HepG2 (cell line): ENCODE results near the gene TK2. TPM values are rescaled to one million over a fixed set of nuclear protein-coding genes. Genes with fewer than 3 reads are reported as not detected.

Experiments used
- ATAC-seq: fragments of 200-7000 bp; cut with Tn5 transposase; 3 replicates; pipeline ENCODE4 v1.9.1; 2020; ENCODE audit warnings: mild to moderate bottlenecking, moderate library complexity
- BruUV-seq: library from RNA; stranded (reverse); fragments of 400-500 nt; replicated peaks from 2 replicates; lab custom pipeline; 2021; lab: Mats Ljungman, UMichigan
- CTCF ChIA-PET: fragments of 300-600 bp; formaldehyde crosslinking; extraction: SDS; loops from one replicate; lab custom pipeline; 2021; ENCODE audit warnings: low total read pairs, inconsistent platforms, low intra/inter-chr PET ratio; lab: Yijun Ruan, JAX
- POLR2A ChIA-PET: fragments of 350-600 bp; sonication (Branson Sonifier 250); formaldehyde crosslinking; loops from one replicate; lab custom pipeline; 2020; ENCODE audit warnings: antibody characterized with exemption, inconsistent platforms; lab: Yijun Ruan, JAX
- DNase-seq: peaks from one replicate; pipeline ENCODE4 v3.0.0-alpha.2; 2015; ENCODE audit warnings: low spot score
- FAIRE-seq: peaks from 3 replicates; lab custom pipeline; 2011; peaks lifted over from hg19 to GRCh38; lab: Jason Lieb, UNC
- H2AFZ ChIP-seq: one replicate; pipeline ENCODE4 v1.6.1; 2011; ENCODE audit warnings: low read length, inconsistent platforms
- H3K27ac ChIP-seq: fragments of 300-600 bp; 3 replicates; pipeline ENCODE4 v1.8.0; 2011; ENCODE audit warnings: mixed run types, mild to moderate bottlenecking, mixed read lengths, low read length, inconsistent platforms; ENCODE audit not compliant: insufficient read depth; ENCODE audit errors: extremely low read length
- H3K27me3 ChIP-seq, 2 experiments: fragments of 200-600 bp in 1 of 2; 2 replicates in 1 of 2; 3 replicates in 1 of 2; pipeline versions ENCODE4 v1.6.0 to v1.8.0; 2011; ENCODE audit warnings: low read length in 2 of 2, mild to moderate bottlenecking in 2 of 2, moderate library complexity in 2 of 2, inconsistent platforms in 1 of 2; ENCODE audit not compliant: insufficient read depth in 2 of 2, control insufficient read depth in 1 of 2
- H3K36me3 ChIP-seq, 2 experiments: fragments of 200-600 bp in 1 of 2; replicated peaks in 1 of 2; 2 replicates in 1 of 2; 3 replicates in 1 of 2; pipeline versions ENCODE4 v1.5.1 to v1.8.0; 2011; ENCODE audit warnings: low read length in 2 of 2, inconsistent platforms in 1 of 2; ENCODE audit not compliant: insufficient read depth in 2 of 2, control insufficient read depth in 1 of 2
- H3K4me1 ChIP-seq: 2 replicates; pipeline ENCODE4 v1.5.1; 2012; ENCODE audit warnings: low read length, inconsistent platforms; ENCODE audit not compliant: insufficient read depth
- H3K4me2 ChIP-seq: 2 replicates; pipeline ENCODE4 v1.6.0; 2011; ENCODE audit warnings: low read depth, low read length, inconsistent platforms
- H3K4me3 ChIP-seq, 3 experiments: fragments of 200-600 bp in 1 of 3; sonication (generic), shearing (Covaris generic) in 1 of 3; replicated peaks in 1 of 3; 2 replicates each; pipeline ENCODE4 v1.5.1; 2011 to 2016; ENCODE audit warnings: low read length in 3 of 3, inconsistent platforms in 2 of 3, low read depth in 2 of 3, mild to moderate bottlenecking in 2 of 3, control low read depth in 1 of 3, mixed read lengths in 1 of 3; ENCODE audit not compliant: insufficient read depth in 1 of 3
- H3K79me2 ChIP-seq: one replicate; pipeline ENCODE4 v1.6.1; 2011; ENCODE audit warnings: low read length, inconsistent platforms; ENCODE audit not compliant: insufficient read depth
- H3K9ac ChIP-seq: 2 replicates; pipeline ENCODE4 v1.6.0; 2011; ENCODE audit warnings: mild to moderate bottlenecking, low read depth, low read length, inconsistent platforms; ENCODE audit not compliant: insufficient read depth
- H3K9me3 ChIP-seq: 2 replicates; pipeline ENCODE4 v1.5.1; 2012; ENCODE audit warnings: mild to moderate bottlenecking, low read length
- H4K20me1 ChIP-seq: 2 replicates; pipeline ENCODE4 v1.6.0; 2011; ENCODE audit warnings: inconsistent platforms, mild to moderate bottlenecking, low read length, moderate library complexity; ENCODE audit not compliant: insufficient read depth
- AKNA ChIP-seq: sonication (generic); formaldehyde crosslinking; IDR thresholded peaks from 2 replicates; pipeline ENCODE4 v1.4.0; 2020; ENCODE audit warnings: missing genetic modification reagents, borderline replicate concordance
- ATF7 ChIP-seq, 2 experiments: fragments of 450-650 bp in 1 of 2; sonication (generic) in 1 of 2; formaldehyde crosslinking in 1 of 2; IDR thresholded peaks; 2 replicates each; pipeline versions ENCODE4 v1.4.0 to v1.6.1; 2016 to 2020; ENCODE audit warnings: antibody characterized with exemption in 1 of 2, mild to moderate bottlenecking in 1 of 2, missing genetic modification reagents in 1 of 2
- BORCS8-MEF2B ChIP-seq: sonication (generic); formaldehyde crosslinking; IDR thresholded peaks from 2 replicates; pipeline ENCODE4 v1.8.0; 2022; ENCODE audit warnings: mild to moderate bottlenecking, missing genetic modification reagents
- E2F1 ChIP-seq: sonication (generic); formaldehyde crosslinking; IDR thresholded peaks from 2 replicates; pipeline ENCODE4 v1.5.0; 2020; ENCODE audit warnings: missing genetic modification reagents
- GATA4 ChIP-seq: sonication (generic); IDR thresholded peaks from 2 replicates; pipeline ENCODE4 v1.6.1; 2016; ENCODE audit warnings: antibody characterized with exemption, low read depth, borderline replicate concordance
- HIVEP1 ChIP-seq: sonication (generic); formaldehyde crosslinking; IDR thresholded peaks from 2 replicates; pipeline ENCODE4 v1.4.0; 2020; ENCODE audit warnings: mild to moderate bottlenecking, missing genetic modification reagents
- MTA1 ChIP-seq: sonication (generic); formaldehyde crosslinking; IDR thresholded peaks from 2 replicates; pipeline ENCODE4 v1.4.0; 2020; ENCODE audit warnings: missing genetic modification reagents, mild to moderate bottlenecking, borderline replicate concordance
- SMC3 ChIP-seq: IDR thresholded peaks from 2 replicates; pipeline ENCODE4 v1.6.1; 2011; ENCODE audit warnings: low read length, improper control_type of control experiment
- TAF1 ChIP-seq: sonication (generic); formaldehyde crosslinking; IDR thresholded peaks from 2 replicates; pipeline ENCODE4 v1.4.0; 2020; ENCODE audit warnings: missing genetic modification reagents
- THAP7 ChIP-seq: sonication (generic); formaldehyde crosslinking; IDR thresholded peaks from 2 replicates; pipeline ENCODE4 v1.8.1; 2023; ENCODE audit warnings: mild to moderate bottlenecking, missing genetic modification reagents
- THAP8 ChIP-seq: sonication (generic); formaldehyde crosslinking; IDR thresholded peaks from 2 replicates; pipeline ENCODE4 v1.5.1; 2020; ENCODE audit warnings: missing genetic modification reagents, mild to moderate bottlenecking, borderline replicate concordance
- ZNF143 ChIP-seq: sonication (generic); formaldehyde crosslinking; IDR thresholded peaks from 2 replicates; pipeline ENCODE4 v1.4.0; 2020; ENCODE audit warnings: missing genetic modification reagents
- ZNF552 ChIP-seq: sonication (generic); formaldehyde crosslinking; IDR thresholded peaks from 2 replicates; pipeline ENCODE4 v1.9.0; 2022; ENCODE audit warnings: missing genetic modification reagents, mild to moderate bottlenecking, borderline replicate concordance
- ZNF839 ChIP-seq: sonication (generic); formaldehyde crosslinking; IDR thresholded peaks from 2 replicates; pipeline ENCODE4 v1.4.0; 2020; ENCODE audit warnings: missing genetic modification reagents, mild to moderate bottlenecking, borderline replicate concordance
- ZNF850 ChIP-seq: sonication (generic); formaldehyde crosslinking; conservative IDR thresholded peaks from 2 replicates; pipeline ENCODE4 v1.9.0; 2021; ENCODE audit warnings: mild to moderate bottlenecking, missing genetic modification reagents
- whole genome bisulfite sequencing: methylation state at CpG from one replicate; pipeline ENCODE4 v1.1.6; 2017; ENCODE audit warnings: low lambda C conversion rate; 5-methylcytosine and 5-hydroxymethylcytosine counted together
- in situ Hi-C: cut with HindIII; loops from 2 replicates; pipeline ENCODE4 v1.10.0; 2017; ENCODE audit warnings: low pct_unique_long_range_greater_than_20kb; ENCODE audit not compliant: extremely low pct_ligation_motif_present
- intact Hi-C: fragments of 100-400 bp; cut with micrococcal nuclease; formaldehyde crosslinking; loops from one replicate; pipeline ENCODE4 v1.10.0; 2022; ENCODE audit not compliant: unreplicated experiment
- polyA plus RNA-seq, 8 experiments: library from polyadenylated mRNA; depleted of rRNA in 3 of 8; stranded (reverse) in 7 of 8; unstranded in 1 of 8; fragments of >200 nt; fragmentation: Illumina TruSeq in 4 of 8; extraction: Trizol in 4 of 8; gene quantifications; 2 replicates each; pipeline versions ENCODE4 v1.2.1 to v1.2.3, GENCODE V29; 2011 to 2016; ENCODE audit warnings: low read depth in 4 of 8, missing spikeins in 1 of 8, mixed read lengths in 1 of 8; ENCODE audit not compliant: insufficient read depth in 1 of 8
- total RNA-seq, 5 experiments: library from RNA; depleted of rRNA; stranded (reverse); fragments of >200 nt; fragmentation: Illumina TruSeq; extraction: Trizol; gene quantifications; 2 replicates each; pipeline ENCODE4 v1.2.3, GENCODE V29; 2016; ENCODE audit warnings: low read depth in 1 of 5

TK2 gene
- total and polyA plus RNA-seq, 2 of the 13 experiments (the other 11 are each of a cell fraction or from before 2014, with no cell fraction given) = 18.7 to 21.0 TPM

GRCh38 chr16:66542396-66542795, 7.5 kb downstream of the TK2 start:
- Histone ChIP-seq H2AFZ (no peak overlapping the region), H3K9me3 (no peaks in the 10 kb centered on the region), H3K36me3 (peaks cover 0 to 3% of the 10 kb centered on the region in 2 experiments; a peak in 2 of 5 replicates), H3K4me1 (peaks cover 13% of the 10 kb centered on the region), H3K4me2 (no peak overlapping the region), H3K79me2 (no peaks in the 10 kb centered on the region), H3K27me3 (no peaks in the 10 kb centered on the region), H3K27ac (no peak overlapping the region), H3K9ac (no peak overlapping the region), H4K20me1 (no peaks in the 10 kb centered on the region), H3K4me3 (no peak overlapping the region)
- in situ Hi-C loops = no loop called here
- intact Hi-C loops = no loop called here
- FAIRE-seq (no peak), DNase-seq (no peak), ATAC-seq (no peak)
- TF ChIP-seq SMC3 (no peak), MTA1 (CRISPR knock-in tag) (no peak), ZNF839 (CRISPR knock-in tag) (no peak), THAP7 (CRISPR knock-in tag) (no peak), HIVEP1 (CRISPR knock-in tag) (no peak), AKNA (CRISPR knock-in tag) (no peak), E2F1 (CRISPR knock-in tag) (no peak), ZNF143 (CRISPR knock-in tag) (no peak), ZNF850 (CRISPR knock-in tag) (no peak), GATA4 (no peak), TAF1 (no peak), THAP8 (CRISPR knock-in tag) (no peak), BORCS8-MEF2B (CRISPR knock-in tag) (no peak), ATF7 (IDR thresholded peaks at IDR 0.05) (no peak), ATF7 (CRISPR knock-in tag; IDR thresholded peaks at IDR 0.05) (no peak), ZNF552 (CRISPR knock-in tag) (no peak)
- no TSS peak for BruUV-seq
- WGBS = 91% methylated on average over 3 of the region's 3 CpGs
- ChIA-PET CTCF (no interaction called here), POLR2A (interaction anchor here (1.1 kb wide), 1 partner anchor 20 kb away, joined by 3 read pairs; no protein-coding TSS in a partner anchor)
